DMS 273 (cell line): ENCODE data around the gene USH2A.
"Not testable (repeated sequence)": the region's sequence is repeated elsewhere in the genome, so short reads cannot be mapped to it uniquely, and the experiment has no call there.

Experiments used
- DNase-seq: peaks from one replicate; lab custom pipeline; 2025; ENCODE audit not compliant: unreplicated experiment; lab: John Stamatoyannopoulos, UW

The USH2A gene

GRCh38 chr1:216145451-216146018, 277.7 kb downstream of the USH2A start:
- not testable (repeated sequence) for DNase-seq

DNA sequence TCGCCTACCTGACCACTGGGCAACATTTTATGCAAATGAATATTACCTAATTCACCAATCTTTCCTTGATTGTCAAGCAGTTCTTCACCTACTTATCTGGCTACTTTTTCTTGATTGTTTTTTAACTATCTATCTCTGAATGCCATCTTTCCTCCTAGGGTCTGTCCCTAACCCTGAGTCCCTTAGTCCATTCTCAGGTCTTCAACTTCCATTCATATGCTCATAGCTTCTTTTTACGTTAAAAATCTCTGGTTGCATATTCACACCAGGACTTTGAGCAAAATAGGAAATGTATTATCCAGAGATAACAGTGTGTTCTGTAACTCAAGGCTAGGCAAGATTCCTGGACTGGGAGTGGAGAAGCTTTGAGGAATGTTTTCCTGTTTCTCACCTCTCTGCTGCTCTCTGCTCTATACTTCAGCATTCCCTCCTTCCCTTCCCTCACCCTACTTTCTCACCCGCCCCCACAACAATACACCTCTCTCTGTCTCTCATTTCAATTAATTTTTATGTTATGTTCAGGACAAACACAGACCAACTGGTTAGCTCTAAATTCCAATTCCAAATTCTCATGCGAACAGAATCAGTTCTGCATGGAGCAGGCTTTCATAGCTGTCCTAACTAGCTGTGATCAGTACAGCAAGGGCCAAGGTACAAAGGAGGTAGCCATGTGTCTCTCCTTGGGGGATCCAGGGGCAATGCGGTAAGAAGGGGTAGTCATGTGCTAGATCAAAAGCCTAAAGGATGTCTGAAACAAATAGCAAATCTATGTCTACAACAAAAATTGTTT, 278.4 kb downstream of the USH2A start:
- DNase-seq = no peak

DNA sequence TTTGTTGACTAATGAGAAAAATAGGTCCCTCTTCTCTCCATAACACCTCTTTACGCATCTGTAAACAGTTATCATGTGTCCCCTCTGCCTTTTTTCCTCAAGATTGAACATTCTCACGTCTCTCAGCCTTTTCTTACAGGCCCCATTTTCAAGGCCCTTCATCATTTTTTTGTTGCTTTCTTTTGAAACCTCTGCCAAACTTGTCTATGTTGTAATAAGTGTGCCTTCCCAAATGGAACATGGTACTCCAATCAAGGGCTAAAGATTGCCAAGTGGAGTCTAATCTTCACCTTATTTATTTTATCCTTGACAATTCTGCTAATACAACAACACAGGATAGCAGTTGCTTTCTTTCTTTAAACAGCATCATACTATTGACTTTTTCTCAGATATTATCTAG, 280.3 kb downstream of the USH2A start:
- DNase-seq = no peak

- peak; percentile 95 for DNase-seq
Measured at GRCh38 chr1:216140730-216141524, 282.3 kb downstream of the USH2A start.

- DNase-seq = no peak
Measured at GRCh38 chr1:216124192-216124781, 299.0 kb downstream of the USH2A start.

GRCh38 chr1:216123446-216124191, 299.6 kb downstream of the USH2A start:
- no peak for DNase-seq

DNA sequence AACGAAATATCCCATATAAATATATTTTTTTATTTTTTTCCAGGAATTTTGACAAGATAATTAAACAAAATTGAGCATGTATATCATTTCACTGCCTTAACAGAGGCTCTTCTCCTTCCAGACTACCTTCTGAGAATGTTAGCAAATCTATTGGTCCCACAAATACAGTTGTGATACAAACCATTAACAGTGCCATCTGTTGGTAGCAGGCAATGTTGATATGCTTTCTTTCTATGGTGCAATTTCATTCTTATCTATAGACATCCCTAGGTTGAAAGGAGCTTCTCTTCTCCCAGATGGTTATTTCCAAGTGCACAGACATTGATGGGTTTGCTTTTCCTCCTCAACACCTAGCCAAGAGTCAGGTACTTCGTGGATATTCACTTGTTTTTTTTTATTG, 303.6 kb downstream of the USH2A start:
- peak; percentile 36 for DNase-seq

DNA sequence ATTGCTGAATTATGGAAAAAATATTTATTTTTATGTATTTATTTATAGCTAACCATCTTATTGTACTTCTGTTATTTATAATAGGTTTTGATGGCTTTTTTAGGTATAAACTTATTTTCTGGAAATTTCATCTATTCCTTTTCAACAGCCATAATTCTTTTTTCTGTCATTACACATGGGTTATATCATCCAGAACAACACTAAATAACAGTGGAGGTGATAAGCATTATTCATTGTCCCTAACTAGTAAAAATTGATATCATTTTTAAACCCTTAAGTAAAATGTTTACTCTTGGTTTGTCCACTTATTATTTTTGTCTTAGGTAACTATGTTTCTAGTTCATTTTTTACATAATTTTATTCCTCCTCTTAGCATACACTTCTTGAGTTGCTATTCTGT, 309.1 kb downstream of the USH2A start:
- DNase-seq = no peak

GRCh38 chr1:216113181-216113580, 310.1 kb downstream of the USH2A start:
- DNase-seq = no peak

DNA sequence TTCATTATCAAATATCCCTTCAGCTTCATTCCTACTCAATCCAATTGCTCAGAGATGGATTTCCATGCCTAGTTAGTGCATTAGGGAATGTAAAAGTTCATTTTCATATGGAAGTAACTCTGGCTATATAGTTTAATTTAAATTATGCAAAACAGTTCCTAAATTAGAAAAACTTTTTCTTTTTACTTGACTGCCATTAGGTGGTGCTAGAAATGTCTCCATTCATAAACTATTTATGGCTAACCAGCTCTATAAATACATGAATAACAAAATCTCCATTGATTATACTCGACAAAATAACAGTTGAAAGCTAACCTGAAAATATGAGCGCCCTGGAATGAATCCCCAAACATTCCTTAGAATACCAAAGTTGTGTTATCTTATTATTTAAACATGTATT, 311.4 kb downstream of the USH2A start:
- DNase-seq = peak; percentile 8

DNA sequence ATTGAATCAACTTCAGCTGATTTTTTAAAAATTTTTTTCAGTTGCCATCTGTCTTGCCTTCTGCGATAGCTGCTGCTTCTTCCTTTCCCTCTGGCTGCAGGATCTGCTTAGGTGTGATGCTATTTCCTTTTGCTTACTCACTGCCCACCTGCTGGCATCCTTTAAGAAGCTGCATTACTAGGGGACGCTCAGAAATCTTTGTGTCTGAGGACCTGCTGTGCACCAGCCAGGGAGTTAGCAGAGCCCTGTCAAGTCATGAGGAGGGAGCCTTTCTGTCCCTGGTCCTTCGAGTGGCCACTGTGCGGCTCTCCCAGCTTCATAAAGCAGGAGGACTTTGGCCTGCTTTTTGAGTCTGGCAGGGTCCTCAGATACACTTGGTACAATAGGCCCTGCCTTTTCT, 327.8 kb downstream of the USH2A start:
- no peak for DNase-seq

DNA sequence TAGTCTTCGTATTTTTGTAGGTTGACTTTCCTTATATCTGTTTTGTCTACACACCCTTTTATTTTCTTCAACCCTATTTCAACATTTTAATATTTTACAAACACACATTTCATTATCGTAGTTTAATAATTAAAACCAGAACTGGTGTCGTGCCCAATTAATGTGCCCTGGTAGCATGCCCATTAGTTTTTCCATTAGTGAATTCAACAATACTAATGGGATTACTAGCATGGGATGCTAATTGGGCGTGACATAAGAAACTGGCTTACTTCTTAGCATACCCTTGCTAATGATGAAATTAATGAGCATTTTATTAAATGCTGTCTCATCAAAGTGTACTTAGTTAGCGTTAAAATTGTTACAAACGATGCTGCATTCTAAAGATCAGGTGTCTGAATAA, 332.7 kb downstream of the USH2A start:
- DNase-seq = no peak

- DNase-seq = no peak
Measured at GRCh38 chr1:216086678-216087077, 336.6 kb downstream of the USH2A start.

- no peak for DNase-seq
Measured at GRCh38 chr1:216081445-216081844, 341.8 kb downstream of the USH2A start.

GRCh38 chr1:216076751-216077150, 346.5 kb downstream of the USH2A start:
- DNase-seq = no peak

GRCh38 chr1:216075339-216075738, 347.9 kb downstream of the USH2A start:
- DNase-seq = no peak

DNA sequence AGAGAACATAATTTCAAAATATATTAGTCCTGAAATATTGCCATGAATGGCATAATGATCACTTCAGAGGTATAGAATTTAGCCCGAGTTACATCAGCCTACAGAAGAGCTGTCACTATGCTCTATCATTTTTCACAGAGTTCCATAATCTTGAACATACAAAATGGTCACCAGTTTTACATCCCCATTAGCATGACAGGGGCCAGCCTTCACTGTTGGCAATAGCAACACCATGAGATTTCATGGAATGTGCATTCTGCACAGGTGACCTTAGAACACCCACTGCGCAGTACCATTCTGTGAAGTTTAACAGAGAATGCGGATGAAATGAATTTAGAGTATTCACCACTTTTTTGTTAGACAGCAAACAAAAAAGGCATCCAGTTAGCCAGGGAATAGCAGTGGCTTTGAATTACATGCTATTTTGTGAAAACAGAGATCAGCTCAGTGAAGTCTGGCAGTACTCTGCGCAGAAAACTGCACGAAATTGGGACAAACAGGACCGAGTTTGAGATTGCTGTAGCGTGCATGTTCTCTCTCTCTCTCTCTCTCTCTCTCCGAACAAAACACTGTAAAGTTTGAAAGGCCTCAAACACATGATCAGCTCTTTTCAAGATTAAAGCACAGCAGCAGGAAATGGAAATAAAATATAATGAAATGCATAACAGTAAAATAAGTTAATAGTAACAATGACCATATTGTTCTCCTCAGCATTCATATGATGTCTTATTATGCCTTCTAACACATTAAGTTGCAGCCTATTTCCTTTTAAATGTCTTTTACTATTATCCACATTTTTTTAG, 349.3 kb downstream of the USH2A start:
- no peak for DNase-seq

GRCh38 chr1:216071262-216071661, 352.0 kb downstream of the USH2A start:
- DNase-seq = no peak

DNA sequence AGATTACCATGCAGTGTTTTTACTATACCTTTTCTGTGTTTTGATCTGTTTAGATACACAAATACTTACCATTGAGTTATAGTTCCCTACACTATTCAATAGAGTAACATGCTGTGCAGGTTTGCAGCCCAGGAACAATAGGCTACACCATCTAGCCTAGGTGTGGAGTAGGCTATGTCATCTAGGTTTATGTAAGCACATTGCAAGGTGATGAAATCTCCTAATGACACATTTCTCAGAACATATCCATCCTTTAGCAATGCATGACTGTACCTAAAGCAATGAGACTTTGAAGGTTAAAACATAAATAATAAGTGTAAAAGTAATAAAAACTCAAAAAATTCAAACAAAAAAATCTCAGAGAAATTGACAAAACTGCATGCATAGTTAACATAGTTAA, 358.6 kb downstream of the USH2A start:
- no peak for DNase-seq

GRCh38 chr1:216057947-216058346, 365.3 kb downstream of the USH2A start:
- no peak for DNase-seq
